ENCODE measurements around the gene TRIM41. TPM values are rescaled to one million over a fixed set of nuclear protein-coding genes. Genes with fewer than 3 reads are reported as not detected.

TRIM41 gene
- total and polyA plus RNA-seq, 2 experiments from 2014 or later: 2.0 to 14.9 TPM

GRCh38 chr5:181185560-181185959, 37.5 kb upstream of the TRIM41 start:
- Histone ChIP-seq H4K20me1 (ENCODE audit: insufficient read depth, poor library complexity, severe bottlenecking) (no peaks in the 10 kb centered on the region), H3K9me3 (ENCODE audit: low read depth) (no peaks in the 10 kb centered on the region), H3K9me2 (replicated peaks; ENCODE audit: insufficient read depth) (no peaks in the 10 kb centered on the region), H2AFZ (no peak overlapping the region), H3K79me2 (no peaks in the 10 kb centered on the region), H3K36me3 (replicated peaks; ENCODE audit: insufficient read depth, low read depth) (no peaks in the 10 kb centered on the region), H3K4me2 (no peak overlapping the region), H3K4me1 (ENCODE audit: insufficient read depth) (no peaks in the 10 kb centered on the region), H3K27me3 (no peaks in the 10 kb centered on the region), H3K27ac (no peak overlapping the region), H3K4me3 (no peak overlapping the region)
- WGBS (ENCODE audit: low lambda C conversion rate, missing lambda C conversion rate): 98% methylated on average over 13 of the region's 13 CpGs
- TF ChIP-seq EZH2 (IDR thresholded peaks at IDR 0.05; ENCODE audit: borderline replicate concordance): no peak
- TF ChIP-seq CTCF (IDR thresholded peaks at IDR 0.05; ENCODE audit: poor library complexity): no peak
- TF ChIP-seq EZH2phosphoT487 (IDR thresholded peaks at IDR 0.05; ENCODE audit: low read depth, severe bottlenecking, unreplicated experiment): no peak
- DNase-seq (ENCODE audit: low spot score): no peak

GRCh38 chr5:181186022-181186421, 37.1 kb upstream of the TRIM41 start:
- WGBS (ENCODE audit: low lambda C conversion rate, missing lambda C conversion rate): 96% methylated on average over 6 of the region's 6 CpGs
- H3K4me1 ChIP-seq (ENCODE audit: insufficient read depth): no peaks in the 10 kb centered on the region

GRCh38 chr5:181186986-181187499, 36.0 kb upstream of the TRIM41 start:
- Histone ChIP-seq H3K27me3 (no peaks in the 10 kb centered on the region), H4K20me1 (ENCODE audit: insufficient read depth, poor library complexity, severe bottlenecking) (no peaks in the 10 kb centered on the region), H3K9me3 (ENCODE audit: low read depth) (no peaks in the 10 kb centered on the region), H2AFZ (no peak overlapping the region), H3K36me3 (replicated peaks; ENCODE audit: insufficient read depth, low read depth) (no peaks in the 10 kb centered on the region), H3K4me1 (ENCODE audit: insufficient read depth) (no peaks in the 10 kb centered on the region), H3K9me2 (replicated peaks; ENCODE audit: insufficient read depth) (no peaks in the 10 kb centered on the region), H3K4me2 (peak overlapping the region; percentile 99), H3K27ac (peak overlapping the region; percentile 48), H3K79me2 (no peaks in the 10 kb centered on the region), H3K4me3 (peak overlapping the region; percentile 7)
- TF ChIP-seq EZH2 (IDR thresholded peaks at IDR 0.05; ENCODE audit: borderline replicate concordance) (no peak), EZH2phosphoT487 (IDR thresholded peaks at IDR 0.05; ENCODE audit: low read depth, severe bottlenecking, unreplicated experiment) (no peak), CTCF (IDR thresholded peaks at IDR 0.05; ENCODE audit: poor library complexity) (no peak)
- 35% methylated on average over 8 of the region's 8 CpGs for WGBS (ENCODE audit: low lambda C conversion rate, missing lambda C conversion rate)
- DNase-seq (ENCODE audit: low spot score): no peak

More at GRCh38 chr5:181186022-181186421, 37.1 kb upstream of the TRIM41 start:
- Histone ChIP-seq H3K9me2 (replicated peaks; ENCODE audit: insufficient read depth) (no peaks in the 10 kb centered on the region), H3K79me2 (no peaks in the 10 kb centered on the region), H3K4me3 (no peak overlapping the region), H3K36me3 (replicated peaks; ENCODE audit: insufficient read depth, low read depth) (no peaks in the 10 kb centered on the region), H3K27me3 (no peaks in the 10 kb centered on the region), H2AFZ (no peak overlapping the region), H4K20me1 (ENCODE audit: insufficient read depth, poor library complexity, severe bottlenecking) (no peaks in the 10 kb centered on the region), H3K27ac (no peak overlapping the region), H3K9me3 (ENCODE audit: low read depth) (no peaks in the 10 kb centered on the region), H3K4me2 (no peak overlapping the region)
- TF ChIP-seq CTCF (IDR thresholded peaks at IDR 0.05; ENCODE audit: poor library complexity) (no peak), EZH2phosphoT487 (IDR thresholded peaks at IDR 0.05; ENCODE audit: low read depth, severe bottlenecking, unreplicated experiment) (no peak), EZH2 (IDR thresholded peaks at IDR 0.05; ENCODE audit: borderline replicate concordance) (no peak)
- DNase-seq (ENCODE audit: low spot score): no peak
